Activated CD8-positive, alpha-beta T cell treated with anti-CD3 and anti-CD28 coated beads for 36 hours (primary cell): ENCODE data around the gene P2RY12. TPM values are rescaled to one million over a fixed set of nuclear protein-coding genes. Genes with fewer than 3 reads are reported as not detected.

ENCODE experiments used
- ATAC-seq: fragments of 200-7000 bp; cut with Tn5 transposase; one replicate; pipeline ENCODE4 v1.10.0; 2021; ENCODE audit warnings: mild to moderate bottlenecking, moderate library complexity
- CTCF ChIA-PET: fragments of 350-600 bp; sonication (Branson Sonifier 250); formaldehyde crosslinking; loops from one replicate; lab custom pipeline; 2021; ENCODE audit warnings: antibody characterized with exemption; lab: Charles Lee
- POLR2A ChIA-PET: fragments of 350-600 bp; sonication (Branson Sonifier 250); formaldehyde crosslinking; loops from one replicate; lab custom pipeline; 2021; ENCODE audit warnings: antibody characterized with exemption; lab: Charles Lee
- DNase-seq: peaks from one replicate; pipeline ENCODE4 v3.0.0-alpha.2; 2020
- H3K27ac Mint-ChIP-seq: one replicate; pipeline ENCODE4 v1.8.0; 2021; ENCODE audit warnings: mild to moderate bottlenecking, mixed read lengths
- H3K27me3 Mint-ChIP-seq: one replicate; pipeline ENCODE4 v1.8.0; 2021; ENCODE audit warnings: mixed read lengths
- H3K36me3 Mint-ChIP-seq: one replicate; pipeline ENCODE4 v1.8.0; 2021; ENCODE audit warnings: low read depth, mixed read lengths
- H3K4me1 Mint-ChIP-seq: one replicate; pipeline ENCODE4 v1.8.0; 2021; ENCODE audit warnings: low read depth, mixed read lengths
- H3K4me3 Mint-ChIP-seq: one replicate; pipeline ENCODE4 v1.8.0; 2021; ENCODE audit warnings: mild to moderate bottlenecking, moderate library complexity, mixed read lengths
- H3K9me3 Mint-ChIP-seq: one replicate; pipeline ENCODE4 v1.8.0; 2021; ENCODE audit warnings: mixed read lengths
- CTCF ChIP-seq: fragments of 200-600 bp; IDR thresholded peaks from one replicate; pipeline ENCODE4 v1.8.0; 2022; ENCODE audit warnings: antibody characterized with exemption, mild to moderate bottlenecking
- intact Hi-C: fragments of 100-400 bp; cut with micrococcal nuclease; formaldehyde crosslinking; loops from one replicate; pipeline ENCODE4 v1.10.0; 2022
- total RNA-seq, 2 experiments: library from RNA; stranded (reverse); gene quantifications; one replicate each; pipeline ENCODE4 v1.2.3, GENCODE V29; 2021

The P2RY12 gene
- total RNA-seq, 2 experiments from 2014 or later: not detected

GRCh38 chr3:151318313-151318712 lies 66.2 kb downstream of the P2RY12 start:
- Mint-ChIP-seq H3K27me3 (peaks cover 2% of the 10 kb centered on the region), H3K27ac (no peak overlapping the region), H3K36me3 (no peaks in the 10 kb centered on the region), H3K9me3 (no peaks in the 10 kb centered on the region), H3K4me1 (peaks cover 22% of the 10 kb centered on the region), H3K4me3 (no peak overlapping the region)
- no peak for DNase-seq
- ATAC-seq: no peak
- ChIA-PET CTCF (interaction anchor here (1.2 to 1.4 kb wide), 2 partner anchors 10 kb away, joined by 4 to 5 read pairs; no protein-coding TSS in a partner anchor), POLR2A (no interaction called here)
- intact Hi-C loops: no loop called here
- no peak for TF ChIP-seq CTCF

DNA sequence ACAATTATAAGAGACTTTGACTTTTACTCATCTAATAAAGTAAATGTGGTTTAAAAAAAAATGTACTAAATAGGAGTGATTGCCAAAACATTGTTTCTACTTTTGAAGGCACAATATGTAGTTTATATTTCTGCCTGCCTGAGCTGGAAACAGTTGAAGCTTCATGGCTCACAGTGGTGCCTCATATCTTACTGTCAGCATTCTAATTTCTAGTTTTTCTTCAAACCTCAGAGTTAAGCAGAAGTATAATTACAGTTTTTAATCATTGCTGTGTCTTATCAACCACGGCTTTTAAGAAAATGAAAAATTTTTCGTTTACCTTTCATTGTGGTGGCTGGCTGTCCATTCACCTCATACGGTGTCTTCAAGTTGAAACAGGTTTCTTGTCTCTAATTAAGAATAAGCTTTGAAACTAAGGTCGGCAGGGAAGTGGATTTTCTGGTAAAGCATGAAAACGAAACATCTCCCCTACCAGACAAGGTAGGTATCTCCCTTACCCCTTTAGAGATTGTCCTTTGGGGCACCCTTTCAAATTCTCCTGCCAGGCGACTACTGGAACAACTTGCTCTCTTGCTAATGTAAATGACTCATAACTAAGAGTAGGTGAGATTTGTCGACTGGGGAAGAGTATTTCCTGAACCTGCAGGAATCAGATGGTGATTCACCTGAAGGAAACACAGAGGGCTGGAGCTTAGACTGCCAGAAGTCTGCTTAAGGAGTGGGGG lies 68.1 kb downstream of the P2RY12 start, which contains the start of gene GPR87:
Gene GPR87, minus strand, starts transcription at position 554 of the 725 bp plus-strand sequence. CDS start 16,720 bp downstream, outside the sequence.
- DNase-seq (peak; percentile 27), ATAC-seq (peak; percentile 78)
- H3K4me3 Mint-ChIP-seq: peak within 1 kb of the TSS; percentile 24
- CTCF ChIA-PET: interaction anchor here (0.6 to 2.1 kb wide), 7 partner anchors 10 to 1067 kb away, joined by 3 to 18 read pairs (median 5); partner anchors contain the start of gene P2RY13
- intact Hi-C loops: no loop called here
- no peak for TF ChIP-seq CTCF
- no peaks in the 10 kb centered on the region for H3K36me3 Mint-ChIP-seq
- POLR2A ChIA-PET: interaction anchor here (0.7 to 1.2 kb wide), 2 partner anchors 11 to 82 kb away, joined by 3 to 5 read pairs; no protein-coding TSS in a partner anchor
- peaks cover 2% of the 10 kb centered on the region for H3K27me3 Mint-ChIP-seq
- H3K4me1 Mint-ChIP-seq: peaks cover 22% of the 10 kb centered on the region
- H3K9me3 Mint-ChIP-seq: no peaks in the 10 kb centered on the region
- no peak within 1 kb of the TSS for H3K27ac Mint-ChIP-seq

DNA sequence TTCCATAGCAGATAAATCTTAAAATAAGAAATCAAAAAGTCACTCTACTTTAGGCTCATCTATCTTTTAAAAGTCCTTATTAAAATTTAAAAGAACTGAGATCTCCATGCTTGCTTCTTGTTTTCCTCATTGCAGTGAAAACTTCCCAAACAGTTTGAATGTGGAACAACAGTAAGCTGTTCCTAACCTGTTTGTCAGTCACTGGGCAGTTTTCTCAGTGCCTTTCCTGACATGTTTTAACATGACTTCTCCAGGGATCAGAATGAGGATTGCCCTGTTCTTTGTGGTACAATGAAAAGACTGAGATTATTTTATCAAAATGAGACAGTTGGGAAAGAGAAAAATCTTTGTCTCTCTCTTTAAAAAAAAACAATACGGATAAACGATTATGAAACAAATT lies 68.7 kb downstream of the P2RY12 start:
- H3K36me3 Mint-ChIP-seq: no peaks in the 10 kb centered on the region
- no peaks in the 10 kb centered on the region for H3K9me3 Mint-ChIP-seq
- ChIA-PET POLR2A (interaction anchor here (1.2 kb wide), 1 partner anchor 10 kb away, joined by 5 read pairs; no protein-coding TSS in a partner anchor), CTCF (interaction anchor here (0.6 to 2.1 kb wide), 6 partner anchors 10 to 1067 kb away, joined by 3 to 18 read pairs (median 4); partner anchors contain the start of gene P2RY13)
- H3K27ac Mint-ChIP-seq: no peak overlapping the region
- H3K4me3 Mint-ChIP-seq: no peak overlapping the region
- intact Hi-C loops: no loop called here
- no peak for ATAC-seq
- no peak for DNase-seq
- TF ChIP-seq CTCF: no peak
- H3K27me3 Mint-ChIP-seq: peaks cover 2% of the 10 kb centered on the region
- peaks cover 22% of the 10 kb centered on the region for H3K4me1 Mint-ChIP-seq

DNA sequence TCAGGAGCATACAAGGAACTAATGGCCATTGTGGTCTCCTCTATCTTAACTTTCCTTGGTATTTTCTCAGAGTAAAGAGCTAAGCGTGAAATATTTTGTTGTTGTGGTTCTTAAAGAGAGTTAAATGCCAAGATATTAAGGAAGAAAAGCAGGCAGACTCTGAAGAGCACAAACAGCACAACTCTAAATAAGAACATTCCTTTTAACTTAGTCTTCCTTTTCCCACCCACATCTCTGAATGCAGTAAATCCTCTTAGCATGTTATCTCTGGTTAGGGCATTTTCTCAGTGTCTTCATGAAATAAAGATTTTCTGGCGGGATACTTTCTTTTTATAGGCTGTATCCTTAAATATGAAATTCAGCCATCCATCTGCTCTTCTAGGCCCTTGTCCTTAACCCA lies 69.4 kb downstream of the P2RY12 start:
- POLR2A ChIA-PET: no interaction called here
- no peak for TF ChIP-seq CTCF
- ATAC-seq (no peak), DNase-seq (no peak)
- Mint-ChIP-seq H3K9me3 (no peaks in the 10 kb centered on the region), H3K36me3 (no peaks in the 10 kb centered on the region), H3K4me1 (peaks cover 18% of the 10 kb centered on the region), H3K27me3 (peaks cover 2% of the 10 kb centered on the region), H3K27ac (no peak overlapping the region), H3K4me3 (no peak overlapping the region)
- CTCF ChIA-PET: interaction anchor here (2.1 kb wide), 1 partner anchor 9 kb away, joined by 18 read pairs; no protein-coding TSS in a partner anchor
- intact Hi-C loops: no loop called here

- Mint-ChIP-seq H3K27ac (no peak overlapping the region), H3K4me3 (no peak overlapping the region), H3K36me3 (no peaks in the 10 kb centered on the region), H3K4me1 (peaks cover 16% of the 10 kb centered on the region), H3K27me3 (peaks cover 2% of the 10 kb centered on the region), H3K9me3 (no peaks in the 10 kb centered on the region)
- no peak for ATAC-seq
- DNase-seq: no peak
- intact Hi-C loops: no loop called here
- ChIA-PET CTCF (no interaction called here), POLR2A (no interaction called here)
- TF ChIP-seq CTCF: no peak
Observed at GRCh38 chr3:151314593-151314992, 70.0 kb downstream of the P2RY12 start.
